G401 (cell line): ENCODE measurements around the gene PCGF2. TPM values are rescaled to one million over a fixed set of nuclear protein-coding genes. Genes with fewer than 3 reads are reported as not detected.

ENCODE experiments used
- total RNA-seq: library from RNA; depleted of rRNA; stranded (reverse); fragments of >200 nt; shearing (Covaris generic); gene quantifications from 2 replicates; pipeline ENCODE4 v1.2.3, GENCODE V29; 2014; rRNA removed

The PCGF2 gene
- total RNA-seq, 1 experiment from 2014 or later, result 5.5 TPM

Other genes with a start within 250 kb of the PCGF2 start
- gene SRCIN1, start 142.4 kb downstream of the PCGF2 start, total RNA-seq, result 8.9 and 12.4 TPM in 2 replicates
- 46.5 and 50.5 TPM in 2 replicates for gene EPOP, start 73.4 kb downstream of the PCGF2 start, total RNA-seq
- 21.8 and 30.6 TPM in 2 replicates for gene MLLT6, start 43.1 kb downstream of the PCGF2 start, total RNA-seq
- 7.5 and 7.9 TPM in 2 replicates for gene CISD3, start 18.0 kb downstream of the PCGF2 start, total RNA-seq
- 277 and 414 TPM in 2 replicates for gene PSMB3, start 4.4 kb upstream of the PCGF2 start, total RNA-seq
- gene PIP4K2B, start 51.2 kb upstream of the PCGF2 start, total RNA-seq, result 46.2 and 49.8 TPM in 2 replicates
- 11.2 and 19.9 TPM in 2 replicates for gene CWC25, start 77.0 kb upstream of the PCGF2 start, total RNA-seq
- gene RPL23, start 105.4 kb upstream of the PCGF2 start, total RNA-seq, result 1,883 and 2,158 TPM in 2 replicates
- 136 and 141 TPM in 2 replicates for gene LASP1, start 121.7 kb upstream of the PCGF2 start, total RNA-seq
- gene FBXO47, start 219.1 kb upstream of the PCGF2 start, total RNA-seq, result not detected in 2 replicates